ENCODE measurements around the gene CLDN6. TPM values are rescaled to one million over a fixed set of nuclear protein-coding genes. Genes with fewer than 3 reads are reported as not detected.

Gene CLDN6
- total and polyA plus RNA-seq, 9 of the 15 experiments (the other 6 are each of a cell fraction or from before 2014, with no cell fraction given) = 0.22 to 0.75 (median 0.38) TPM; not detected in 3

GRCh38 chr16:2981177-2981898, 36.6 kb downstream of the CLDN6 start (continued):
- no peak for TF ChIP-seq ZBTB9 (CRISPR knock-in tag; IDR thresholded peaks at IDR 0.05)
- no peak for TF ChIP-seq ZNF253 (CRISPR knock-in tag; conservative IDR thresholded peaks at IDR 0.05)
- no peak for TF ChIP-seq ARHGAP35 (IDR thresholded peaks at IDR 0.05; ENCODE audit: partially characterized antibody)
- no peak for TF ChIP-seq ATF6 (CRISPR knock-in tag; IDR thresholded peaks at IDR 0.05)
- no peak for TF ChIP-seq NFIC (IDR thresholded peaks at IDR 0.05)
- peak; percentile 19; the same call in 1 of the 2 replicates for TF ChIP-seq KLF1 (tag; IDR thresholded peaks at IDR 0.05)
- no peak for TF ChIP-seq NR3C1 (CRISPR knock-in tag; IDR thresholded peaks at IDR 0.05)
- TF ChIP-seq RBM22 (IDR thresholded peaks at IDR 0.05; ENCODE audit: low read depth, low read length, poor library complexity, severe bottlenecking) = no peak
- TF ChIP-seq MTF1 (CRISPR knock-in tag; IDR thresholded peaks at IDR 0.05; ENCODE audit: borderline replicate concordance) = no peak
- TF ChIP-seq ZKSCAN3 (CRISPR knock-in tag; IDR thresholded peaks at IDR 0.05) = no peak
- no peak for TF ChIP-seq MEIS2 (IDR thresholded peaks at IDR 0.05; ENCODE audit: partially characterized antibody)
- TF ChIP-seq ZNF79 (CRISPR knock-in tag; IDR thresholded peaks at IDR 0.05; ENCODE audit: low read depth) = no peak
- TF ChIP-seq, protein P1, sequence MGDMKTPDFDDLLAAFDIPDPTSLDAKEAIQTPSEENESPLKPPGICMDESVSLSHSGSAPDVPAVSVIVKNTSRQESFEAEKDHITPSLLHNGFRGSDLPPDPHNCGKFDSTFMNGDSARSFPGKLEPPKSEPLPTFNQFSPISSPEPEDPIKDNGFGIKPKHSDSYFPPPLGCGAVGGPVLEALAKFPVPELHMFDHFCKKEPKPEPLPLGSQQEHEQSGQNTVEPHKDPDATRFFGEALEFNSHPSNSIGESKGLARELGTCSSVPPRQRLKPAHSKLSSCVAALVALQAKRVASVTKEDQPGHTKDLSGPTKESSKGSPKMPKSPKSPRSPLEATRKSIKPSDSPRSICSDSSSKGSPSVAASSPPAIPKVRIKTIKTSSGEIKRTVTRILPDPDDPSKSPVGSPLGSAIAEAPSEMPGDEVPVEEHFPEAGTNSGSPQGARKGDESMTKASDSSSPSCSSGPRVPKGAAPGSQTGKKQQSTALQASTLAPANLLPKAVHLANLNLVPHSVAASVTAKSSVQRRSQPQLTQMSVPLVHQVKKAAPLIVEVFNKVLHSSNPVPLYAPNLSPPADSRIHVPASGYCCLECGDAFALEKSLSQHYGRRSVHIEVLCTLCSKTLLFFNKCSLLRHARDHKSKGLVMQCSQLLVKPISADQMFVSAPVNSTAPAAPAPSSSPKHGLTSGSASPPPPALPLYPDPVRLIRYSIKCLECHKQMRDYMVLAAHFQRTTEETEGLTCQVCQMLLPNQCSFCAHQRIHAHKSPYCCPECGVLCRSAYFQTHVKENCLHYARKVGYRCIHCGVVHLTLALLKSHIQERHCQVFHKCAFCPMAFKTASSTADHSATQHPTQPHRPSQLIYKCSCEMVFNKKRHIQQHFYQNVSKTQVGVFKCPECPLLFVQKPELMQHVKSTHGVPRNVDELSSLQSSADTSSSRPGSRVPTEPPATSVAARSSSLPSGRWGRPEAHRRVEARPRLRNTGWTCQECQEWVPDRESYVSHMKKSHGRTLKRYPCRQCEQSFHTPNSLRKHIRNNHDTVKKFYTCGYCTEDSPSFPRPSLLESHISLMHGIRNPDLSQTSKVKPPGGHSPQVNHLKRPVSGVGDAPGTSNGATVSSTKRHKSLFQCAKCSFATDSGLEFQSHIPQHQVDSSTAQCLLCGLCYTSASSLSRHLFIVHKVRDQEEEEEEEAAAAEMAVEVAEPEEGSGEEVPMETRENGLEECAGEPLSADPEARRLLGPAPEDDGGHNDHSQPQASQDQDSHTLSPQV (IDR thresholded peaks at IDR 0.05) = peak; percentile 68
- TF ChIP-seq XRCC3 (IDR thresholded peaks at IDR 0.05) = no peak
- TF ChIP-seq YY1 (IDR thresholded peaks at IDR 0.05; ENCODE audit: borderline replicate concordance in 1 of 3, control insufficient read depth in 1 of 3, extremely low read depth in 1 of 3, insufficient read depth in 3 of 3, insufficient read length in 1 of 3, insufficient replicate concordance in 2 of 3, low read depth in 1 of 3, low read length in 2 of 3) = peak in 1 of 3 experiments; percentile 61

All from K562 (cell line).